Upper lobe of right lung (tissue), 1 donor: ENCODE results near the gene CCSER2. TPM values are rescaled to one million over a fixed set of nuclear protein-coding genes. Genes with fewer than 3 reads are reported as not detected.

Experiments
- ATAC-seq: fragments of 200-7000 bp; cut with Tn5 transposase; one replicate; pipeline ENCODE4 v1.9.1; 2020; ENCODE audit warnings: mild to moderate bottlenecking, moderate library complexity
- DNase-seq: peaks from one replicate; pipeline ENCODE4 v3.0.0-alpha.2; 2020
- H3K27ac ChIP-seq: fragments of 200-600 bp; one replicate; pipeline ENCODE4 v1.8.0; 2022
- H3K27me3 ChIP-seq: fragments of 200-600 bp; one replicate; pipeline ENCODE4 v1.8.0; 2022; ENCODE audit warnings: mild to moderate bottlenecking
- H3K36me3 ChIP-seq: fragments of 200-600 bp; one replicate; pipeline ENCODE4 v1.8.0; 2022
- H3K4me1 ChIP-seq: fragments of 200-600 bp; one replicate; pipeline ENCODE4 v1.8.0; 2022
- H3K4me3 ChIP-seq: fragments of 200-600 bp; one replicate; pipeline ENCODE4 v1.8.0; 2022; ENCODE audit warnings: mild to moderate bottlenecking
- H3K9me3 ChIP-seq: fragments of 200-600 bp; one replicate; pipeline ENCODE4 v1.8.0; 2022
- CTCF ChIP-seq: fragments of 200-600 bp; IDR thresholded peaks from one replicate; pipeline ENCODE4 v1.8.0; 2022; ENCODE audit warnings: antibody characterized with exemption
- intact Hi-C: fragments of 100-400 bp; cut with DNase I; formaldehyde crosslinking; loops from one replicate; pipeline ENCODE4 v1.11.0; 2022
- total RNA-seq: library from RNA; stranded (reverse); fragmentation: NEBNext Ultra II Directional; extraction: Animal tissue kit (Norgen Biotek cat#: 25700); gene quantifications from one replicate; pipeline ENCODE4 v1.2.1, GENCODE V29; 2021
- donor health status: DM: no; HTN: yes; CAD: no; lungs with severe emphysema.

CCSER2 gene
- total RNA-seq, 1 donor from 2014 or later: 74.4 TPM

- intact Hi-C loops: no loop called here
- H3K4me1 ChIP-seq: no peaks in the 10 kb centered on the region
- TF ChIP-seq CTCF: no peak
- H3K4me3 ChIP-seq: no peak overlapping the region
- ATAC-seq: no peak
- no peaks in the 10 kb centered on the region for H3K36me3 ChIP-seq
- no peaks in the 10 kb centered on the region for H3K9me3 ChIP-seq
- no peak overlapping the region for H3K27ac ChIP-seq
- no peaks in the 10 kb centered on the region for H3K27me3 ChIP-seq
- DNase-seq: no peak
Observed at GRCh38 chr10:84563868-84564267, 235.5 kb downstream of the CCSER2 start.

- DNase-seq (no peak), ATAC-seq (no peak)
- Histone ChIP-seq H3K9me3 (no peaks in the 10 kb centered on the region), H3K4me1 (no peaks in the 10 kb centered on the region), H3K27me3 (peaks cover 6% of the 10 kb centered on the region), H3K36me3 (no peaks in the 10 kb centered on the region), H3K27ac (no peak overlapping the region), H3K4me3 (no peak overlapping the region)
- intact Hi-C loops: no loop called here
- no peak for TF ChIP-seq CTCF
Observed at GRCh38 chr10:84565881-84566582, 237.6 kb downstream of the CCSER2 start.

GRCh38 chr10:84567133-84567532 is 238.7 kb downstream of the CCSER2 start:
- Histone ChIP-seq H3K36me3 (no peaks in the 10 kb centered on the region), H3K4me1 (no peaks in the 10 kb centered on the region), H3K27me3 (peaks cover 6% of the 10 kb centered on the region), H3K4me3 (no peak overlapping the region), H3K27ac (no peak overlapping the region), H3K9me3 (no peaks in the 10 kb centered on the region)
- intact Hi-C loops: no loop called here
- no peak for TF ChIP-seq CTCF
- ATAC-seq: no peak
- no peak for DNase-seq

Other genes starting within 250 kb of the CCSER2 start
- 117 TPM for gene GHITM, start 189.1 kb upstream of the CCSER2 start, total RNA-seq
- gene GPR15LG, start 154.8 kb upstream of the CCSER2 start, total RNA-seq: not detected
- 0.35 TPM for gene CDHR1, start 134.1 kb upstream of the CCSER2 start, total RNA-seq
- not detected for gene LRIT2, start 103.0 kb upstream of the CCSER2 start, total RNA-seq
- not detected for gene LRIT1, start 87.0 kb upstream of the CCSER2 start, total RNA-seq
- gene RGR, start 83.5 kb upstream of the CCSER2 start, total RNA-seq: 0.41 TPM